ENCODE data around the gene MLLT3. TPM values are rescaled to one million over a fixed set of nuclear protein-coding genes. Genes with fewer than 3 reads are reported as not detected.

MLLT3 gene
- total and polyA plus RNA-seq, 7 experiments from 2014 or later, result 40.9 to 85.3 (median 64.8) TPM

GRCh38 chr9:20513126-20513913 is 109.0 kb downstream of the MLLT3 start:
- Histone ChIP-seq H3K36me3 (ENCODE audit: control insufficient read depth in 2 of 3, insufficient read depth in 3 of 3, low read length in 3 of 3) (no peaks in the 10 kb centered on the region), H3K4me3 (ENCODE audit: low read length) (no peak overlapping the region), H3K27ac (ENCODE audit: low read depth, low read length) (peak overlapping the region; percentile 7), H3K9me3 (ENCODE audit: control insufficient read depth in 2 of 3, low read length in 3 of 3) (no peaks in the 10 kb centered on the region), H3K27me3 (ENCODE audit: control insufficient read depth in 2 of 2, insufficient read depth in 2 of 2, low read length in 2 of 2) (no peaks in the 10 kb centered on the region), H3K4me1 (ENCODE audit: control insufficient read depth in 2 of 2, insufficient read depth in 2 of 2, low read length in 2 of 2) (peaks cover 8 to 46% of the 10 kb centered on the region in 2 donors)
- peak; percentile 31 for ATAC-seq
- H3K4me1 Mint-ChIP-seq, result peaks cover 58 to 88% (median 81%) of the 10 kb centered on the region in 7 donors
- peak overlapping the region; percentile 67 to 94 (median 78) for H3K27ac Mint-ChIP-seq
- peaks cover 0 to 4% (median 0%) of the 10 kb centered on the region in 11 donors for H3K9me3 Mint-ChIP-seq
- H3K27me3 Mint-ChIP-seq, result no peaks in the 10 kb centered on the region
- ChIA-PET CTCF (interaction anchor here (0.6 to 1.1 kb wide), 2 partner anchors 17 to 497 kb away, joined by 3 to 4 read pairs; no protein-coding TSS in a partner anchor), POLR2A (no interaction called here)
- peak overlapping the region in 8 of 10 donors; percentile 29 to 80 (median 50) for H3K4me3 Mint-ChIP-seq
- intact Hi-C loops (cut with micrococcal nuclease), result loop anchor here in 1 of 2 donors (2.0 kb wide), 1 partner anchor 15 kb away; no protein-coding TSS in a partner anchor
- no peak for DNase-seq
- H3K36me3 Mint-ChIP-seq, result peaks cover 0 to 24% (median 13%) of the 10 kb centered on the region in 5 donors

GRCh38 chr9:20512636-20513035 is 109.7 kb downstream of the MLLT3 start:
- DNase-seq, result no peak
- Histone ChIP-seq H3K36me3 (ENCODE audit: control insufficient read depth in 2 of 3, insufficient read depth in 3 of 3, low read length in 3 of 3) (no peaks in the 10 kb centered on the region), H3K4me1 (ENCODE audit: control insufficient read depth in 2 of 2, insufficient read depth in 2 of 2, low read length in 2 of 2) (peaks cover 8 to 52% of the 10 kb centered on the region in 2 donors), H3K4me3 (ENCODE audit: low read length) (no peak overlapping the region), H3K27ac (ENCODE audit: low read depth, low read length) (no peak overlapping the region), H3K27me3 (ENCODE audit: control insufficient read depth in 2 of 2, insufficient read depth in 2 of 2, low read length in 2 of 2) (no peaks in the 10 kb centered on the region), H3K9me3 (ENCODE audit: control insufficient read depth in 2 of 3, low read length in 3 of 3) (no peaks in the 10 kb centered on the region)
- H3K4me3 Mint-ChIP-seq, result peak overlapping the region in 4 of 10 donors; percentile 44 to 80 (median 67)
- ChIA-PET POLR2A (interaction anchor here (0.9 to 1.4 kb wide), 2 partner anchors 12 to 110 kb away, joined by 3 to 5 read pairs; partner anchors contain the start of gene MLLT3), CTCF (interaction anchor here (0.6 to 1.1 kb wide), 3 partner anchors 15 to 496 kb away, joined by 3 to 4 read pairs (median 3); no protein-coding TSS in a partner anchor)
- peak overlapping the region; percentile 67 to 94 (median 78) for H3K27ac Mint-ChIP-seq
- peaks cover 0 to 4% (median 0%) of the 10 kb centered on the region in 11 donors for H3K9me3 Mint-ChIP-seq
- peaks cover 0 to 22% (median 11%) of the 10 kb centered on the region in 5 donors for H3K36me3 Mint-ChIP-seq
- no peaks in the 10 kb centered on the region for H3K27me3 Mint-ChIP-seq
- no peak for ATAC-seq
- intact Hi-C loops (cut with micrococcal nuclease), result loop anchor here in 1 of 2 donors (2.0 kb wide), 1 partner anchor 16 kb away; no protein-coding TSS in a partner anchor
- peaks cover 61 to 88% (median 83%) of the 10 kb centered on the region in 7 donors for H3K4me1 Mint-ChIP-seq

GRCh38 chr9:20512106-20512505 is 110.2 kb downstream of the MLLT3 start:
- Mint-ChIP-seq H3K9me3 (peaks cover 0 to 4% (median 0%) of the 10 kb centered on the region in 11 donors), H3K27ac (peak overlapping the region; percentile 38 to 94 (median 77)), H3K4me1 (peaks cover 61 to 88% (median 83%) of the 10 kb centered on the region in 7 donors), H3K36me3 (peaks cover 0 to 18% (median 9%) of the 10 kb centered on the region in 5 donors), H3K4me3 (peak overlapping the region in 3 of 10 donors; percentile 10 to 65 (median 40)), H3K27me3 (no peaks in the 10 kb centered on the region)
- Histone ChIP-seq H3K27me3 (ENCODE audit: control insufficient read depth in 2 of 2, insufficient read depth in 2 of 2, low read length in 2 of 2) (no peaks in the 10 kb centered on the region), H3K27ac (ENCODE audit: low read depth, low read length) (no peak overlapping the region), H3K4me3 (ENCODE audit: low read length) (no peak overlapping the region), H3K4me1 (ENCODE audit: control insufficient read depth in 2 of 2, insufficient read depth in 2 of 2, low read length in 2 of 2) (peaks cover 8 to 52% of the 10 kb centered on the region in 2 donors), H3K9me3 (ENCODE audit: control insufficient read depth in 2 of 3, low read length in 3 of 3) (no peaks in the 10 kb centered on the region), H3K36me3 (ENCODE audit: control insufficient read depth in 2 of 3, insufficient read depth in 3 of 3, low read length in 3 of 3) (no peaks in the 10 kb centered on the region)
- intact Hi-C loops (cut with micrococcal nuclease), result loop anchor here in 1 of 2 donors (2.0 kb wide), 1 partner anchor 17 kb away; no protein-coding TSS in a partner anchor
- CTCF ChIA-PET, result interaction anchor here (0.9 to 1.1 kb wide), 2 partner anchors 15 to 18 kb away, joined by 3 to 4 read pairs; no protein-coding TSS in a partner anchor
- ATAC-seq, result no peak
- POLR2A ChIA-PET, result interaction anchor here (0.9 to 1.4 kb wide), 2 partner anchors 12 to 110 kb away, joined by 3 to 5 read pairs; partner anchors contain the start of gene MLLT3
- DNase-seq, result no peak

GRCh38 chr9:20511686-20512085 is 110.6 kb downstream of the MLLT3 start:
- no peaks in the 10 kb centered on the region for H3K27me3 Mint-ChIP-seq
- POLR2A ChIA-PET, result interaction anchor here (0.9 to 1.4 kb wide), 2 partner anchors 11 to 111 kb away, joined by 3 to 5 read pairs; partner anchors contain the start of gene MLLT3
- no peak overlapping the region for H3K27ac ChIP-seq (ENCODE audit: low read depth, low read length)
- H3K36me3 ChIP-seq (ENCODE audit: control insufficient read depth in 2 of 3, insufficient read depth in 3 of 3, low read length in 3 of 3), result no peaks in the 10 kb centered on the region
- H3K4me1 ChIP-seq (ENCODE audit: control insufficient read depth in 2 of 2, insufficient read depth in 2 of 2, low read length in 2 of 2), result peaks cover 8 to 54% of the 10 kb centered on the region in 2 donors
- ATAC-seq (no peak), DNase-seq (no peak)
- peaks cover 0 to 4% (median 0%) of the 10 kb centered on the region in 11 donors for H3K9me3 Mint-ChIP-seq
- H3K27me3 ChIP-seq (ENCODE audit: control insufficient read depth in 2 of 2, insufficient read depth in 2 of 2, low read length in 2 of 2), result no peaks in the 10 kb centered on the region
- CTCF ChIA-PET, result interaction anchor here (0.9 kb wide), 1 partner anchor 16 kb away, joined by 3 read pairs; no protein-coding TSS in a partner anchor
- peak overlapping the region in 2 of 10 donors; percentile 13 to 65 for H3K4me3 Mint-ChIP-seq
- intact Hi-C loops (cut with micrococcal nuclease), result loop anchor here in 1 of 2 donors (2.0 kb wide), 1 partner anchor 17 kb away; no protein-coding TSS in a partner anchor
- peaks cover 62 to 90% (median 86%) of the 10 kb centered on the region in 7 donors for H3K4me1 Mint-ChIP-seq
- H3K9me3 ChIP-seq (ENCODE audit: control insufficient read depth in 2 of 3, low read length in 3 of 3), result no peaks in the 10 kb centered on the region
- H3K27ac Mint-ChIP-seq, result peak overlapping the region; percentile 7 to 91 (median 77)
- H3K4me3 ChIP-seq (ENCODE audit: low read length), result no peak overlapping the region
- peaks cover 0 to 17% (median 9%) of the 10 kb centered on the region in 5 donors for H3K36me3 Mint-ChIP-seq

- ChIA-PET CTCF (no interaction called here), POLR2A (interaction anchor here (0.7 to 1.0 kb wide), 2 partner anchors 9 to 167 kb away, joined by 3 read pairs; no protein-coding TSS in a partner anchor)
- Histone ChIP-seq H3K4me1 (ENCODE audit: control insufficient read depth in 2 of 2, insufficient read depth in 2 of 2, low read length in 2 of 2) (peaks cover 17 to 61% of the 10 kb centered on the region in 2 donors), H3K27ac (ENCODE audit: low read depth, low read length) (no peak overlapping the region), H3K4me3 (ENCODE audit: low read length) (no peak overlapping the region), H3K9me3 (ENCODE audit: control insufficient read depth in 2 of 3, low read length in 3 of 3) (no peaks in the 10 kb centered on the region), H3K36me3 (ENCODE audit: control insufficient read depth in 2 of 3, insufficient read depth in 3 of 3, low read length in 3 of 3) (no peaks in the 10 kb centered on the region), H3K27me3 (ENCODE audit: control insufficient read depth in 2 of 2, insufficient read depth in 2 of 2, low read length in 2 of 2) (no peaks in the 10 kb centered on the region)
- DNase-seq (no peak), ATAC-seq (no peak)
- Mint-ChIP-seq H3K9me3 (peaks cover 0 to 4% (median 0%) of the 10 kb centered on the region in 11 donors), H3K4me1 (peaks cover 66 to 90% (median 89%) of the 10 kb centered on the region in 7 donors), H3K4me3 (peak overlapping the region in 5 of 10 donors; percentile 23 to 72 (median 66)), H3K27me3 (no peaks in the 10 kb centered on the region), H3K27ac (peak overlapping the region in 8 of 9 donors; percentile 7 to 92 (median 69)), H3K36me3 (peaks cover 0 to 26% (median 9%) of the 10 kb centered on the region in 5 donors)
- intact Hi-C loops (cut with micrococcal nuclease), result loop anchor here (1.0 to 5.0 kb wide), 9 partner anchors 10 to 187 kb away; partner anchors contain the start of genes FOCAD (in 1 of the 2) and MLLT3 (in 1 of the 2)
Observed at GRCh38 chr9:20509466-20509865, 112.8 kb downstream of the MLLT3 start.

- POLR2A ChIA-PET, result no interaction called here
- DNase-seq, result peak in 3 of 9 donors; percentile 8 to 22 (median 14)
- Mint-ChIP-seq H3K4me1 (peaks cover 64 to 90% (median 89%) of the 10 kb centered on the region in 7 donors), H3K27ac (peak overlapping the region; percentile 54 to 95 (median 85)), H3K36me3 (peaks cover 0 to 29% (median 5%) of the 10 kb centered on the region in 5 donors), H3K4me3 (peak overlapping the region; percentile 4 to 76 (median 64)), H3K9me3 (peaks cover 0 to 4% (median 0%) of the 10 kb centered on the region in 11 donors), H3K27me3 (no peaks in the 10 kb centered on the region)
- H3K36me3 ChIP-seq (ENCODE audit: control insufficient read depth in 2 of 3, insufficient read depth in 3 of 3, low read length in 3 of 3), result no peaks in the 10 kb centered on the region
- no peak overlapping the region for H3K4me3 ChIP-seq (ENCODE audit: low read length)
- intact Hi-C loops (cut with micrococcal nuclease), result loop anchor here (1.0 to 5.0 kb wide), 10 partner anchors 10 to 186 kb away; partner anchors contain the start of genes MLLT3 (in 2 of the 2) and FOCAD (in 1 of the 2)
- CTCF ChIA-PET, result no interaction called here
- ATAC-seq, result peak; percentile 60
- no peaks in the 10 kb centered on the region for H3K9me3 ChIP-seq (ENCODE audit: control insufficient read depth in 2 of 3, low read length in 3 of 3)
- H3K27me3 ChIP-seq (ENCODE audit: control insufficient read depth in 2 of 2, insufficient read depth in 2 of 2, low read length in 2 of 2), result no peaks in the 10 kb centered on the region
- peak overlapping the region; percentile 24 for H3K27ac ChIP-seq (ENCODE audit: low read depth, low read length)
- H3K4me1 ChIP-seq (ENCODE audit: control insufficient read depth in 2 of 2, insufficient read depth in 2 of 2, low read length in 2 of 2), result peaks cover 11 to 54% of the 10 kb centered on the region in 2 donors
Observed at GRCh38 chr9:20508242-20508641, 114.1 kb downstream of the MLLT3 start.
